Peyer's patch (tissue), 4 donors: ENCODE measurements around the gene SEMA5A. TPM values are rescaled to one million over a fixed set of nuclear protein-coding genes. Genes with fewer than 3 reads are reported as not detected.

Experiments used
- DNase-seq, 3 donors: peaks; one replicate each; pipeline ENCODE4 v3.0.0-alpha.2; 2017 to 2019
- H3K27ac ChIP-seq, 4 donors: fragments of 200-600 bp; sonication (generic); one replicate each; pipeline ENCODE4 v1.5.1; 2016 to 2019
- H3K27me3 ChIP-seq, 2 donors: fragments of 200-600 bp; sonication (generic); one replicate each; pipeline ENCODE4 v1.5.1; 2019
- H3K36me3 ChIP-seq, 3 donors: fragments of 200-600 bp; sonication (generic); one replicate each; pipeline ENCODE4 v1.5.1; 2016 to 2019
- H3K4me1 ChIP-seq, 4 donors: fragments of 200-600 bp; sonication (generic); one replicate each; pipeline ENCODE4 v1.5.1; 2016 to 2019
- H3K4me3 ChIP-seq, 4 donors: fragments of 200-600 bp; sonication (generic); 1 replicate in 3 of 4; 2 replicates in 1 of 4; pipeline ENCODE4 v1.5.1; 2016 to 2019; ENCODE audit warnings: mild to moderate bottlenecking in 1 of 4
- H3K9me3 ChIP-seq, 4 donors: fragments of 200-600 bp; sonication (generic); one replicate each; pipeline ENCODE4 v1.5.1; 2016 to 2019; ENCODE audit warnings: mild to moderate bottlenecking in 1 of 4
- POLR2A ChIP-seq, 2 donors: fragments of 450-650 bp; IDR thresholded peaks; one replicate each; pipeline ENCODE4 v1.5.1; 2017; ENCODE audit warnings: antibody characterized with exemption in 2 of 2, mild to moderate bottlenecking in 2 of 2, moderate library complexity in 2 of 2
- total RNA-seq, 4 donors: library from RNA; depleted of rRNA; stranded (reverse); fragments of >200 nt; gene quantifications; one replicate each; pipeline ENCODE4 v1.1.0, GENCODE V29; 2016
- TF ChIP-seq, protein P1 (sequence below), 6 experiments: fragments of 450-650 bp in 4 of 6; fragments of 200-600 bp in 2 of 6; sonication (generic) in 1 of 6; IDR thresholded peaks; one replicate each; pipeline ENCODE4 v1.5.1; 2017 to 2019; ENCODE audit warnings: antibody characterized with exemption in 6 of 6, mild to moderate bottlenecking in 3 of 6, moderate library complexity in 1 of 6

The SEMA5A gene
- total RNA-seq, 4 donors from 2014 or later = 11.6 to 22.5 (median 18.2) TPM

DNA sequence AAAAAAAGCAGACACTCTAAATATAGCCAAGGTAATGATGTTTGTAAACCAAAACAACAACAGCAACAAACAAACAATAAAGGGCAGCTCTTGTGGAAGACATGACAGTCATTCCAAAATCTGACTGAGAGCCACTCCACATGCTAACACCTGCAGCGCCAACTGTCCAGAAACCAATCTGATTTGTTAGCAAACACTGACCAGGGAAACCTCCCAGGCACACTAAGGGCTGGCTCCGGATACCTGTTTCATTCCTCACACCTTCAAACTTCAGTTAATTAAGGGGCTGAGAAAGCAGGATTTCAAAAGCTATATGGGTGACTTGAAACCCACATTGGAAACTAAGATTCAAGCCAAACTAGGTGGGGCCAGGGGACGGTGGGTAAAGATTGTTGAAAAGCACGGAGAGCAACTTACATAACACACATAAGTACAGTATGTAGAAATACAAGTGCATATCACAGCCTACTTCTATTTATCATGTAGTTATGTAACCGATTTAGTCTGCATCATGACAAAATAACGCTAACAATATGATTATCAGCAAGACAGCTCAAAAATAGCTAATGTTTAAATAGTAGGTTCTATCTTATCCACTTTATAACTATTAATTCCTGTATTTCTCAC, 203.6 kb downstream of the SEMA5A start:
- Histone ChIP-seq H3K4me1 (no peaks in the 10 kb centered on the region), H3K36me3 (no peaks in the 10 kb centered on the region), H3K4me3 (no peak overlapping the region), H3K27ac (no peak overlapping the region), H3K9me3 (no peaks in the 10 kb centered on the region), H3K27me3 (no peaks in the 10 kb centered on the region)
- TF ChIP-seq, protein P1, sequence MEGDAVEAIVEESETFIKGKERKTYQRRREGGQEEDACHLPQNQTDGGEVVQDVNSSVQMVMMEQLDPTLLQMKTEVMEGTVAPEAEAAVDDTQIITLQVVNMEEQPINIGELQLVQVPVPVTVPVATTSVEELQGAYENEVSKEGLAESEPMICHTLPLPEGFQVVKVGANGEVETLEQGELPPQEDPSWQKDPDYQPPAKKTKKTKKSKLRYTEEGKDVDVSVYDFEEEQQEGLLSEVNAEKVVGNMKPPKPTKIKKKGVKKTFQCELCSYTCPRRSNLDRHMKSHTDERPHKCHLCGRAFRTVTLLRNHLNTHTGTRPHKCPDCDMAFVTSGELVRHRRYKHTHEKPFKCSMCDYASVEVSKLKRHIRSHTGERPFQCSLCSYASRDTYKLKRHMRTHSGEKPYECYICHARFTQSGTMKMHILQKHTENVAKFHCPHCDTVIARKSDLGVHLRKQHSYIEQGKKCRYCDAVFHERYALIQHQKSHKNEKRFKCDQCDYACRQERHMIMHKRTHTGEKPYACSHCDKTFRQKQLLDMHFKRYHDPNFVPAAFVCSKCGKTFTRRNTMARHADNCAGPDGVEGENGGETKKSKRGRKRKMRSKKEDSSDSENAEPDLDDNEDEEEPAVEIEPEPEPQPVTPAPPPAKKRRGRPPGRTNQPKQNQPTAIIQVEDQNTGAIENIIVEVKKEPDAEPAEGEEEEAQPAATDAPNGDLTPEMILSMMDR (IDR thresholded peaks at IDR 0.05) = no peak
- TF ChIP-seq POLR2A (IDR thresholded peaks at IDR 0.05) = no peak
- DNase-seq = no peak

DNA sequence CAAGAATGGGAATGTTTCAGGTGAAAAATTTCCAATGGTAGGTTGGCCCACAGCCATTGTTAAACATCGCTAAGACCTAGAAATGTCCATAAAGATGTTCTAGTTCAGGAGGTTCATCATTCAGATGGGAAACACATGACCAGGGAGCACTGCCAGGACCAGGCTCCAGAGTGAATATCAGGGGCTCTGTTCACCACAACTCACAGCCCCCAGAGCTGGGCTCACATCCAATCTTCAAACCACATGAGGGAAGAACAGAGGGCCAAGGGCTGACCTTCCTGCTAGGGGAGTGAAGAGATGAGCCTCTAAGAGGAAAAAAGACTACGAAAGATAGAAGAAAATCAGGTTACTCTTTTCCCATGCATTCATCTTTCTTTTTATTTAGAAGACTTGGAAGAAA, 205.8 kb downstream of the SEMA5A start:
- TF ChIP-seq, protein P1 (IDR thresholded peaks at IDR 0.05) = no peak
- TF ChIP-seq POLR2A (IDR thresholded peaks at IDR 0.05) = no peak
- Histone ChIP-seq H3K27me3 (no peaks in the 10 kb centered on the region), H3K27ac (no peak overlapping the region), H3K4me3 (no peak overlapping the region), H3K4me1 (no peaks in the 10 kb centered on the region), H3K9me3 (no peaks in the 10 kb centered on the region), H3K36me3 (no peaks in the 10 kb centered on the region)
- DNase-seq = no peak

DNA sequence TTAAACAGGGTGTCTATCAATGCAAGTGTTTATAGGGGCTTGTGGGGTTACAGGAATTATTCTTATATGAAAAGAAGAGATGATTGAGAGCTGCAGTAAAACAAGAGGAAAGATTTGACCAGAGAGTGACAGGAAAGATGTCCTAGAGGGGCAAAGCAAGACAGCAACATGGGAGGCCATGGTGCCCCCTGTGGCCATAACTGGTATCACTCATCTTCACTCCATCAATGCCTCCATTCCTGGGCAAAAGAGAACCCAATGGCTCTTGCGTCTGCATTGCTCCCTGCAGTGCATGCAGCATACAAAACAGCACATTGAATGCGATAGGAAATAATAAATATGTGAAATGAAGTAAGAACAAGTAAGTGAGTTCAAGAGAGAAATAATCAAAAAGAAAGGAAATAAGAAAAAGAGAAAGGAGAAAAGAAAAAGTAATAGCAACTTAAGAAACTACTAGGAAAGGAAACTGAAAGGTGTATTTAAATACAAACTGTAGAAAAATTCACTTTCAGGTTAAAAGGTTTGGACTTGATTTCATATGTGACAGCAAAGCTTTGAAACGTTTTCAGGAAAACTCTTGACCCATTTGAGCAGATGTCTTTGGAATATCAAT, 206.6 kb downstream of the SEMA5A start:
- Histone ChIP-seq H3K27me3 (no peaks in the 10 kb centered on the region), H3K27ac (no peak overlapping the region), H3K4me3 (no peak overlapping the region), H3K36me3 (no peaks in the 10 kb centered on the region), H3K9me3 (no peaks in the 10 kb centered on the region), H3K4me1 (no peaks in the 10 kb centered on the region)
- no peak for TF ChIP-seq POLR2A (IDR thresholded peaks at IDR 0.05)
- TF ChIP-seq, protein P1 (IDR thresholded peaks at IDR 0.05) = peak in 2 of 6 experiments; percentile 18 to 25
- DNase-seq = no peak

DNA sequence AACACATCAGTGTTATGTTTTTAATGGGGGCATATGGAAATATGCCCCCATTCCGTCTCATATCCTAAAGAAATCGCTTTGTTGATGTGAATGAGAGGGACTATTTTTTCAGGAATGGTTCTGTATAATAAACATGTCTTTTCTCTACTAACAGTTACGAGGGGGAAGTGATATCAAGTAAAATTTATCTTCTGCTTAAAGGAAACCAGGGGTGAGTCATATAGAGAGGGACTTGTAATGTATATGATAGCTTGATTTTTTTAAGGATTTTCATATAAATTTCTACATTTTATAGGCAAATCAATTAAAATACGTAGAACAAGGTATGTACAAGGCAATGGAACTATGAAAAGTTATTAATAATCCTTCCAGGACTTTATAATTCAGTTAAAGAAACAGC, 207.1 kb downstream of the SEMA5A start:
- no peaks in the 10 kb centered on the region for H3K36me3 ChIP-seq
- H3K4me3 ChIP-seq = no peak overlapping the region
- H3K4me1 ChIP-seq = no peaks in the 10 kb centered on the region
- no peak overlapping the region for H3K27ac ChIP-seq
- no peaks in the 10 kb centered on the region for H3K27me3 ChIP-seq
- TF ChIP-seq, protein P1 (IDR thresholded peaks at IDR 0.05) = no peak
- TF ChIP-seq POLR2A (IDR thresholded peaks at IDR 0.05) = no peak
- no peak for DNase-seq
- H3K9me3 ChIP-seq = no peaks in the 10 kb centered on the region

DNA sequence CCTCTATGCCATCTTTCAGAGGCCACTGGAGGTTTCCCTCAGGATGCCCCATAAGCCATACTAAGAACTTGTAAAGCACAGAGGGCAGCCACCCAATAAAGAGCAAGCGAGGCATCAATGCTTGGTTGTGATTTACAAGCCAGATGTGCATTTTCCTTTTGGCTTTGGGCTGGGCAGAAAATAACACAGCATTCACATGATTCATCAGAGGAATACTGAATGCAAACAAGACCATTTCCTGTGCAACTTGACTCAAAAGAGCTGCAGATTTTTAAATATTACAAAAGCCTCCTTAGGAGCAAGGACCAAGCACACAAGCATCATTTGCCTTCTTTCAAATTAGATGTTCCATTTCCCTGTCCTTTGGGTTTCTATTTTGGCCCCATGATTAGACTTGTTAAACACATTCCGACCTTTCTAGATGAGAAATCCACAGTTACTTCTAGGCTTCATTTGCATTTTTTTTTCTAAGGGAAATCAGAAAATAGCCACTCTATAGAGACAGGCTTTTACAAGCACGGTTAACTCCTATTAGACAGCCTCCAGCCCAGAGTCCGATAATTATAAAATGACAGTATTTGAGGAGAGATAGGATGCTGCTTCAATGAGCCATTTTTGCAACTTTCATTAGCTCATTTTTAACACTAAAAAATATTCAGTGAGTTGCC, 207.8 kb downstream of the SEMA5A start:
- Histone ChIP-seq H3K4me3 (no peak overlapping the region), H3K27me3 (no peaks in the 10 kb centered on the region), H3K27ac (no peak overlapping the region), H3K9me3 (no peaks in the 10 kb centered on the region), H3K36me3 (no peaks in the 10 kb centered on the region), H3K4me1 (no peaks in the 10 kb centered on the region)
- no peak for TF ChIP-seq POLR2A (IDR thresholded peaks at IDR 0.05)
- TF ChIP-seq, protein P1 (IDR thresholded peaks at IDR 0.05) = no peak
- no peak for DNase-seq
